BE2C (cell line): Measurements from ENCODE around the gene LAX1.

Source experiments
- DNase-seq: peaks from one replicate; pipeline ENCODE4 v3.0.0-alpha.2; 2020
- H3K27me3 ChIP-seq: fragments of 250-450 bp; sonication (Bioruptor Pico); 2 replicates; pipeline ENCODE4 v1.5.1; 2020; ENCODE audit warnings: mild to moderate bottlenecking
- H3K36me3 ChIP-seq: fragments of 250-450 bp; sonication (Bioruptor Pico); 2 replicates; pipeline ENCODE4 v1.5.1; 2020; ENCODE audit warnings: mild to moderate bottlenecking
- H3K4me1 ChIP-seq: fragments of 250-450 bp; sonication (Bioruptor Pico); 2 replicates; pipeline ENCODE4 v1.5.1; 2020
- H3K4me3 ChIP-seq: 2 replicates; pipeline ENCODE4 v1.5.1; 2011; ENCODE audit warnings: low read depth, low read length
- H3K9me3 ChIP-seq: fragments of 250-450 bp; sonication (Bioruptor Pico); 2 replicates; pipeline ENCODE4 v1.5.1; 2020
- TF ChIP-seq, protein P1 (sequence below): IDR thresholded peaks from 2 replicates; pipeline ENCODE4 v1.5.1; 2012; ENCODE audit warnings: mild to moderate bottlenecking, low read depth, low read length

LAX1 gene

DNA sequence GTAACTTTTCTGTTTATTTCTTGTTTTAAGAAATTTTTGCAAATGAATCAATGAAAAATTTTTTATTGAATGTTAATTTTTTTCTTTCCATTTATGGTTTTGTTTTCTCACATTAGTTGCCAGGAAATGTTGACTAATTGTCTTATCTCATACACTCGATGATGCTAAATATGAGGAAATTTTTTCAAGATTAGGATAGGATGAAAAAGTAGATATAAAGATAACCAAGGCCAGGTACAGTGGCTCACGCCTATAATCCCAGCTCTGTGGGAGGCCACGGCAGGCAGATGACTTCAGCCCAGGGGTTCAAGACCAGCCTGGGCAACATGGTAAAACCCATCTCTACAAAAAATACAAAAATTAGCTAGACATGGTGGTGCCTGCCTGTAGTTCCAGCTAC lies 12.6 kb downstream of the LAX1 start:
- Histone ChIP-seq H3K9me3 (no peaks in the 10 kb centered on the region), H3K27me3 (no peaks in the 10 kb centered on the region), H3K4me1 (no peaks in the 10 kb centered on the region), H3K36me3 (no peaks in the 10 kb centered on the region), H3K4me3 (no peak overlapping the region)
- no peak for DNase-seq
- TF ChIP-seq, protein P1, sequence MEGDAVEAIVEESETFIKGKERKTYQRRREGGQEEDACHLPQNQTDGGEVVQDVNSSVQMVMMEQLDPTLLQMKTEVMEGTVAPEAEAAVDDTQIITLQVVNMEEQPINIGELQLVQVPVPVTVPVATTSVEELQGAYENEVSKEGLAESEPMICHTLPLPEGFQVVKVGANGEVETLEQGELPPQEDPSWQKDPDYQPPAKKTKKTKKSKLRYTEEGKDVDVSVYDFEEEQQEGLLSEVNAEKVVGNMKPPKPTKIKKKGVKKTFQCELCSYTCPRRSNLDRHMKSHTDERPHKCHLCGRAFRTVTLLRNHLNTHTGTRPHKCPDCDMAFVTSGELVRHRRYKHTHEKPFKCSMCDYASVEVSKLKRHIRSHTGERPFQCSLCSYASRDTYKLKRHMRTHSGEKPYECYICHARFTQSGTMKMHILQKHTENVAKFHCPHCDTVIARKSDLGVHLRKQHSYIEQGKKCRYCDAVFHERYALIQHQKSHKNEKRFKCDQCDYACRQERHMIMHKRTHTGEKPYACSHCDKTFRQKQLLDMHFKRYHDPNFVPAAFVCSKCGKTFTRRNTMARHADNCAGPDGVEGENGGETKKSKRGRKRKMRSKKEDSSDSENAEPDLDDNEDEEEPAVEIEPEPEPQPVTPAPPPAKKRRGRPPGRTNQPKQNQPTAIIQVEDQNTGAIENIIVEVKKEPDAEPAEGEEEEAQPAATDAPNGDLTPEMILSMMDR, result no peak

DNA sequence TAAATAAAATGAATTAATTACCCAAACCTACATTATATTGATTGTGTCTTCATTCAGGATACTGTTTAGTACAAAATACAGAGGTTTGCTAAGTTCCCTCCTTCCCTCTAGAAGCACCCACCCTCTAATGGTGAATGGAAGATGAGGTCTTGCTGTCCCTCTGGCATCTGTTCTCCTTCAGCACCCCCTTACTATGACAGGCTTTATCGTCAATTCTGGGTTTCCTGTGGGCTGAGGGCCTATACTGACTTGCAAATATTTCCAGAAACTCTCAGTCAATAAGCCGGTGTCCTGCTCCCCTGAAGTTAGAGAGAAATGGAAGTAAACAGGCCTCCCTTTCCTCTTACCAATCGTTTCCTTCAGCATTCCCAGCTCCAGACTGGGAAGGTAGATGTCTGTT lies 13.2 kb downstream of the LAX1 start:
- Histone ChIP-seq H3K4me3 (no peak overlapping the region), H3K27me3 (no peaks in the 10 kb centered on the region), H3K36me3 (no peaks in the 10 kb centered on the region), H3K9me3 (no peaks in the 10 kb centered on the region), H3K4me1 (no peaks in the 10 kb centered on the region)
- TF ChIP-seq, protein P1, result no peak
- DNase-seq, result no peak

DNA sequence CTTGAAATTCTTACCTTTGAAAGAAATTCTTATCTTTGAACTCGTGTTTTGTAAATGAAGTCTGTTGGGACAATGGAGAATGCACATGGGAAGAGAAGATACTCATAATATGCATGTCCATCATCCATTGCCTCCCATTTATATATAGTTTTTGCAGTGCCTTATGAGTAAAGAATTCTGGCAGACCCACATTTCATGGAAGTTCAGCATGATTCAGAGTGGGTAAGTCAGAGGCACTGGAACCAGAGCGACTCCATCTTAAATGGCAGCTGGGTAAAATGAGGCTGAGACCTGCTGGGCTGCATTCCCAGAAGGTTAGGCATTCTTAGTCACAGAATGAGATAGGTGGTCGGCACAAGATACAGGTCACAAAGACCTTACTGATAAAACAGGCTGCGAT lies 13.8 kb downstream of the LAX1 start:
- no peaks in the 10 kb centered on the region for H3K4me1 ChIP-seq
- H3K4me3 ChIP-seq, result no peak overlapping the region
- TF ChIP-seq, protein P1, result no peak
- H3K36me3 ChIP-seq, result no peaks in the 10 kb centered on the region
- H3K9me3 ChIP-seq, result no peaks in the 10 kb centered on the region
- DNase-seq, result no peak
- no peaks in the 10 kb centered on the region for H3K27me3 ChIP-seq

DNA sequence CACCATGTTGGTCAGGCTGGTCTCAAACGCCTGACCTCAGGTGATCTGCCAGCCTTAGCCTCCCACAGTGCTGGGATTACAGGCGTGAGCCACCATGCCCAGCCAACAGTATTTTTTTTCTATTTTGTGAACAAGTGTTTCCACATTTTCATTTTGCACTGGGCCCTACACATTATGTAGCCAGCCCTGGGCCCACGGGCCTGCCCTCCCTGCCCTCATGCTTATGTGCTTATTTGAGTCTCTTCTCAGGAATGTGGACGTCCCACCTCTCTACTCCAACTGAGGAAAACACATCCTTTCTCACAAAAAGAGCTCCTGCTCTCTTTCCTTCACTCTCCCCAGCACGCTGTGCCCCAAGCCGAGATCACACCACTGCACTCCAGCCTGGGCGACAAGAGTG lies 17.0 kb downstream of the LAX1 start:
- Histone ChIP-seq H3K4me3 (no peak overlapping the region), H3K36me3 (no peaks in the 10 kb centered on the region), H3K4me1 (no peaks in the 10 kb centered on the region), H3K27me3 (no peaks in the 10 kb centered on the region), H3K9me3 (no peaks in the 10 kb centered on the region)
- TF ChIP-seq, protein P1, result no peak
- no peak for DNase-seq

DNA sequence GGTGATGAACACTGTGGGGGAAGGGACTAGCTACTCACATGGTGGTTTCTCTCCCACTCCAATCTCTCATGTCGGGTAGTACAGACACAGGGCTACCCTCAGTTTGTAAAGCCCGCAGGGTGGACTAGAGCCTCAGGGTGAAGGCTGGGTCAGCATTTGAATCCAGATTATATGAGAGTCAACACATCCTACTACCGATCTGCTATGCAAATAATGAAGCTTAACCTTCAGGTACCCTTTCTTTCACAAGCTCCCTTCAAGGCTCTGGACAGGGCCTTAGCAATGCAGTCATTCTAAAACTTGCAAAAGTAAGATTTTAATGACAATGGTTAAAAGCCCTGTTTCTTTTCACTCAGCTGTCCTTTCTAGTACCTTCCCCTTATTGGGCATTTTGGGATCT lies 25.0 kb downstream of the LAX1 start:
- Histone ChIP-seq H3K36me3 (no peaks in the 10 kb centered on the region), H3K4me3 (no peak overlapping the region), H3K4me1 (0 out of 2 replicates have a peak, but pooled peaks cover under 1% of the 10 kb centered on the region), H3K9me3 (no peaks in the 10 kb centered on the region), H3K27me3 (no peaks in the 10 kb centered on the region)
- DNase-seq, result no peak
- TF ChIP-seq, protein P1, result no peak

DNA sequence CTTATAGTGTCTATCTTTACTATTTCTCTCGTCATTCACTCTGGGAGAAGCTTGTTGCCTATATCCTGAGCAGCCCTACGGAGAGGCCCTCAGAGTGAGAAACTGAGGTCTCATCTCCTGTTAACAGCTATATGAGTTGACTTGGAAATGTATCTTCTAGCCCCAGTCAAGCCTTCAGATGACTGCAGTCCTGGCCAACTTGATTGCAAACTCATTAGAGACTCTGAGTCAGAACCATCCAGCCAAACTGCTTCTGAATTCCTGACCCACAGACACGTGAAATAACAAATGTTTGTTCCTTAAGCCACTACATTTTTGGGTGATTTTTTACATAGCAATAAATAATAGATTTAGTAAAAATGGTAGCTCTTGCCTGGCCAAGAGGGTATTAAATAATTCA lies 26.5 kb downstream of the LAX1 start:
- 0 out of 2 replicates have a peak, but pooled peaks cover 2% of the 10 kb centered on the region for H3K4me1 ChIP-seq
- DNase-seq, result no peak
- H3K27me3 ChIP-seq, result no peaks in the 10 kb centered on the region
- no peaks in the 10 kb centered on the region for H3K9me3 ChIP-seq
- no peak overlapping the region for H3K4me3 ChIP-seq
- TF ChIP-seq, protein P1, result no peak
- no peaks in the 10 kb centered on the region for H3K36me3 ChIP-seq
